ENCODE measurements around the gene GALNS.
"Not testable (repeated sequence)": the region's sequence is repeated elsewhere in the genome, so short reads cannot be mapped to it uniquely, and the experiment has no call there.

GALNS gene

GRCh38 chr16:88784074-88784855 lies 72.5 kb downstream of the GALNS start:
- DNase-seq (ENCODE audit: low read depth, low spot score) = no peak

- no peak for DNase-seq (ENCODE audit: low read depth, low spot score)
These were observed 73.2 kb downstream of the GALNS start for GRCh38 chr16:88783391-88784073.

DNA sequence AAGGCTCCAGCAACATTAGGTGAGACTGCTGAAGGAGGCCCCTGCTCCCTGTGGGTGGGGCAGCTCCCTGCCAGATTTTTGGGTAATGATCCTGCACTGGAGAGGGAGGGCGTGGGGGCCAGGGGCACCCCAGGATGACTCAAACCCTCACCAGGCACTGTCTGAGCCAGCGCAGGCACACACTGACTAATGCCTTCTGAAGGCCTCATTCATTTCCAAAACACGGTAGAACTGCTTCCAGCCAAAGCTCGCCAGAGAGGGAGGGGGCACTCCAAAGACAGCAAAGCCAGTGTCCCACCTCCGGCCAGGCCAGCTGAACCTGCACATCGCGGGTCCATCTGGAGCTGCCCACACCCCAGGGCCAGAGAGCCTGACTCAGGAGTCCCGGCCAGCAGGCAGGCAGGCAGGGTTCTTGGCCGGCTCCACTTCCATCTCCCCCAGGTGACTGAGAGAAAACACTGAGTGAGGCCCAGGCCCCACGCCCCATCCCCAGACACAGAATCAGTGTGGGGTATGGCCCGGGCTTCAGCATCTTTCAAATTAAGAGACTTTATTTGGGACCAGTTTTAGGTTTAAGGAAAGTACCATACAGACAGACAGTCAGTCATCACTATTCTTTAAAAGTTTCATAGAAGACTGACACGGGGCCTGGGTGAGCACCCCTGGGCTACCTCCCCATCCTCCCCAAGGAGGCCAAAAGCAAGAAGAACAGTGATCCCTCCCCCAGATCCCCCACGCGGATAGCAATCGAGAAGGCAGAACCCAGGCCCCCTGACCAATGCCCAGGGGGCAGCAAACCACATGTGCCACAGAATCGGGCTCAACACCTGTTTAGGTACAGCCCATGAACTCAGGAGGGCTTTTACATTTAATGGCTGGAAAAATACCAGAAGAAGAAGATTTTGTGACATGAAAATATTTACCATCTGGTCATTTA lies 74.0 kb downstream of the GALNS start:
- DNase-seq (ENCODE audit: low read depth, low spot score) = no peak

DNA sequence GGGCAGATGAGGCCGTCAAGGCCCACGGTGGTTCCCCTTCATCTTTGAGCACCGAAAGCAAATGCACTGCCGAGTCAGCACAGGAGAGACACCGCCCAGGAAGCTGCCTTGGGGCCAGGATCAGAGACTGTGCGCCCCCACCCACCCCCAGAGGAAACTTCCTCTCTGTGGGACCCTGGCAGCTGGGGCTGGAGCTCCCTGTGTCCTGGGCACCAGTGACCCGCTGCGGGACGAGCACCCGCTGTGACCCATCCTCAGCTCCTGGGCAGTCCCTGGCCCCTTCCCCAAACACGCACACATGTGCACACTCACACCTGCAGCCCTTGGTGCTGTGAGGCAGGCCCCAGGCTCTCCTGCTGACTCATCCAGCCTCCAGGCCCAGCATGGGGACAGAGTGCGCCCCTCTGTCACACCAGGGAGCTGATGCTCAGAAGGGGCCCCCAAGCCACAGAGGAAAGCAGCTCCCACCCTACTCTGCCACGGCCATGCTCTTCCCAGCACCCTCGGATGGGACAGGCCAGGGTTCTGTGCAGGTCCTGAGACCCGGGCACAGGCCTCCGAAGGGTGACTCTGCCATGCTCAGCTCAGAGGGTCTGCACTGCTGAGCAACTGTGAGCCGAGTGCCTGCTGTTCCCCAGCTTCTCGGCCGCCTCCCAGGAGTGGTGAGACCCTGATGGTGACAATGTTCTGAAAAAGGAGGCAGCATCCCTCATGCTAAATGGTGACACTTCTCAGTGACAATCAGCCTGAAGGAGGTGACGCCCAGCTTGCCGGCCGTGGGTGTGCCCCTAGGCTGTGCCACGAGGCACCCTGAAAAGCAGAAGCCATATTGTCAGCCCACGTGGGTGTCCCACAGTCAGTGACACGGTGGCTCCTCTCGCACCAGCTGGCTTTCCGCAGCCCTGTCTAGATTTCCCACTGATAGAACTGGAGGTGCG lies 75.3 kb downstream of the GALNS start:
- no peak for DNase-seq (ENCODE audit: low read depth, low spot score)

- DNase-seq (ENCODE audit: low read depth, low spot score) = no peak
These were observed 76.3 kb downstream of the GALNS start for GRCh38 chr16:88780142-88781062.

- DNase-seq (ENCODE audit: low read depth, low spot score) = no peak
These were observed 77.2 kb downstream of the GALNS start for GRCh38 chr16:88779406-88780141.

DNA sequence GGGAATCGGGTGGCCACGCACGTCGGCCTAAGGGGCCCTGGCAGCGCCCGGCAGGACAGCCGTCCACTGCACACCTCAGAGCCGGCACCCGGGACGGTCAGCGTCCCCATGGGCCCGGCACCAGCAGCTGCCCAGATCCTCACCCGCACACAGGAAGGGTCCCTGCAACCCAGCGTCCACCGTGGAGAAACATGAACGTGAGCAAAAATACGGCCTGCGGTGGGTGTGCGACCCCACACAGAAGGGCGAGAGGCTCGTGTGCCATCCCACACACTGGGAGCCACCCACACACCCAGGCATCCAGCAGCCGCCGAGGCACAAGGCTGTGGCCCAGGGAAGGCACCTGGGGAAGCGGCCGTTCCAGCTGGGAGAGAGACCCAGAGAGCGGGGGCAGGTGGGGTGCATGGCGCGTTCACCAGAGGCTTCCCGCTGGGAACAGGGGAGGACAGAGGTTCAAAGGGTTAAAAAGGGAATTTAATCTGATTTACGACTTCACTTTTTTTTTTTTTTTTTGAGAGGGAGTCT lies 78.1 kb downstream of the GALNS start:
- DNase-seq (ENCODE audit: low read depth, low spot score) = no peak

- no peak for DNase-seq (ENCODE audit: low read depth, low spot score)
These were observed 78.5 kb downstream of the GALNS start for GRCh38 chr16:88778271-88778525.

DNA sequence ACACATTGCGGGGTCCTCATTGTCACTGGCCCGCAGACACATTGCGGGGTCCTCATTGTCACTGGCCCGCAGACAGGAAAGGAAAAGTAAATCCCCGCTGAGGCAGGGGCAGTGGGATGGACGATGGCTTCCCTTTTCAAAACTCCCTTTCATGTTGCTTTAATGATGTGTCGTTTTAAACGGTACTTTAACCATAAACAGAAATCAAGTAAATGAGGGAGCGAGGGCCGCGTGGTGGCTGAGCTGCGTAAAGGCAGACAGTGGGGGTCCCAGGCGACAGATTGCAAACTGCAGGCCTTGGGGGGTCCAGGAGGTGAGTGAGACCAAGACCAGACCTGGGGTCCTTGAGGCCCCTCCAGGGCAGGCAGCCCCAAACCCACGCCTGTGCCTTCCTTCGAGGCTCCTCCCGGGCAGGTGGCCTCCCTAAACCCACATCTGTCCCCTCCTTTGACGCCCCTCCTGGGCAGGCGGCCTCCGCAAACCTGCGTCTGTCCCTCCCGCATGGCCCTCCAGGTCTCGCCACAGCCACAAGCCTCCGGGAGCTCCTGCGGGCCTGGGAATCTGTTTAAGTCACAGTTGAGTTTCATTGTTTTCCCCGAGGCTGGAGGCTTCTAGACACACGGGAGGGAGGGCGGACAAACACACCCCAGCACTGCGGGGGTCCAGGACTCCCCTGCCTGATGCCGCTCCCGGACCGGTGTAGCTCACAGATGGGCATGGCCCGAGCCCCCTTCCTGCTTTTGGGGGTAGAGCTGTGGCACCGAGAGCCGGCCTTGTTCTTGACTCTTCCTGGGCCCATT lies 79.1 kb downstream of the GALNS start:
- DNase-seq (ENCODE audit: low read depth, low spot score) = no peak

DNA sequence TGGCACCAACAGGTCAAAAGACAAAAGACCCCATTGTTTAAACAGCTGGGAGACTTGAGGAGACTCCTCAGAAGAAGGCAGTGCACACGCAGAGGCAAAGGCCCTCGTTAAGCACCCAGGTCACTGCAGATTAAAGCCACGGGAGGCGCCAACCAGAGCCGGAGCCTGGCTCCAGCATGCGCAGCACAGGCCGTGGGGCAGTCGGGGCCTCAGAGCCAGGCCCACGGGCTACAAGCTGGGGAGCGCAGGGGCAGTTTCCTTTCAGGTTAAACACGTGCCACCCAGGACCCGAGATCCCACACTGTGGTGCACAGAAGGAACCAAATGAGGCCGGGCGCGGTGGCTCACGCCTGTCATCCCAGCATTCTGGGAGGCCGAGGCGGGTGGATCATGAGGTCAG lies 80.9 kb downstream of the GALNS start:
- no peak for DNase-seq (ENCODE audit: low read depth, low spot score)

GRCh38 chr16:88774544-88775393 lies 82.0 kb downstream of the GALNS start:
- DNase-seq (ENCODE audit: low read depth, low spot score) = no peak

GRCh38 chr16:88773812-88774291 lies 82.9 kb downstream of the GALNS start:
- DNase-seq (ENCODE audit: low read depth, low spot score) = no peak

GRCh38 chr16:88772871-88773811 lies 83.6 kb downstream of the GALNS start:
- no peak for DNase-seq (ENCODE audit: low read depth, low spot score)

GRCh38 chr16:88771781-88772180 lies 85.0 kb downstream of the GALNS start:
- DNase-seq (ENCODE audit: low read depth, low spot score) = not testable (repeated sequence)

DNA sequence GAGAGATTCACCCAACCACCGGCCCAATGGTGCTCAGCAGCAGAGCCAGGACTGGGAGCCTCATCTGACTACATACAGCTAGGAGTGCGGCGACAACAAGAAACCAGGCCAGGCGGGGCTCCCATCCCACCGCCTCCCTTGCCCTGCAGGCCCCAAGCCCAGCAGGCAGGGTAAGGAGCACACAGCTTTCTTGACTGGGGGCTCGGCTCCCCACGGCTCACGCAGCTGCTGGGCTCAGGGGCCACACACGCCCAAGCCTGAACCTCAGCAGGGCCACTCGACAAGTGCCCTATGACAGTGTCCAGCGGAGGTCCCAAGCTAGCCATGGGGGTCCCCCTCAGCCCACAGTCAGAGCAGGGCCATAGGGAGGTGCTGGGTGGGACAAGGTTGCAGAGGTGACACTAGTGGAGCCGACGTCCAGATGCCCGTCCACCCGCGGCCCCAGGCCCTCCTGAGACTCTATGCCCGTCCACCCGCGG lies 85.4 kb downstream of the GALNS start:
- no peak for DNase-seq (ENCODE audit: low read depth, low spot score)

Measured in activated naive CD8-positive, alpha-beta T cell treated with anti-CD3 and anti-CD28 coated beads, Interleukin-2, amount 50 U/mL, for 16 hours (primary cell).